Erythroblast (primary cell): ENCODE results near the gene RALBP1.

Experiments used
- GATA1 ChIP-seq: IDR thresholded peaks from 2 replicates; pipeline ENCODE4 v1.6.1; 2011; ENCODE audit warnings: low read depth, mild to moderate bottlenecking, control low read depth, low read length, moderate library complexity
- POLR2A ChIP-seq: IDR thresholded peaks from 2 replicates; pipeline ENCODE4 v1.6.1; 2011; ENCODE audit warnings: mild to moderate bottlenecking, low read length

GRCh38 chr18:9434122-9434701, 41.1 kb upstream of the RALBP1 start:
- TF ChIP-seq POLR2A (no peak), GATA1 (no peak)
